CD4-positive, alpha-beta T cell treated with Interferon alpha-2 for 1 hour (primary cell): ENCODE measurements around the gene ZNF462.

ENCODE experiments used
- DNase-seq, 2 donors: peaks; one replicate each; pipeline ENCODE4 v3.0.0-alpha.2; 2020 to 2022

ZNF462 gene

GRCh38 chr9:107018861-107019545 lies 156.0 kb downstream of the ZNF462 start:
- no peak for DNase-seq

GRCh38 chr9:107020040-107020530 lies 157.1 kb downstream of the ZNF462 start:
- no peak for DNase-seq

GRCh38 chr9:107024193-107024592 lies 161.2 kb downstream of the ZNF462 start:
- DNase-seq = no peak

GRCh38 chr9:107025260-107026035 lies 162.5 kb downstream of the ZNF462 start:
- no peak for DNase-seq

- no peak for DNase-seq
Observed at GRCh38 chr9:107029146-107029545, 166.2 kb downstream of the ZNF462 start.

- no peak for DNase-seq
Observed at GRCh38 chr9:107033966-107034365, 171.0 kb downstream of the ZNF462 start.

- no peak for DNase-seq
Observed at GRCh38 chr9:107034831-107035230, 171.9 kb downstream of the ZNF462 start.

GRCh38 chr9:107036367-107036766 lies 173.4 kb downstream of the ZNF462 start:
- DNase-seq = no peak

- DNase-seq = no peak
Observed at GRCh38 chr9:107039542-107039941, 176.6 kb downstream of the ZNF462 start.

GRCh38 chr9:107042606-107043005 lies 179.6 kb downstream of the ZNF462 start:
- DNase-seq = no peak

- DNase-seq = no peak
Observed at GRCh38 chr9:107043886-107044285, 180.9 kb downstream of the ZNF462 start.

- DNase-seq = no peak
Observed at GRCh38 chr9:107044872-107045271, 181.9 kb downstream of the ZNF462 start.

GRCh38 chr9:107046692-107047091 lies 183.7 kb downstream of the ZNF462 start:
- DNase-seq = no peak

GRCh38 chr9:107049046-107049802 lies 186.3 kb downstream of the ZNF462 start:
- DNase-seq = no peak

- DNase-seq = no peak
Observed at GRCh38 chr9:107049803-107050184, 186.8 kb downstream of the ZNF462 start.

- DNase-seq = no peak
Observed at GRCh38 chr9:107051392-107051791, 188.4 kb downstream of the ZNF462 start.

GRCh38 chr9:107054146-107054545 lies 191.2 kb downstream of the ZNF462 start:
- no peak for DNase-seq

- DNase-seq = no peak
Observed at GRCh38 chr9:107059220-107059619, 196.3 kb downstream of the ZNF462 start.

GRCh38 chr9:107060062-107060461 lies 197.1 kb downstream of the ZNF462 start:
- DNase-seq = no peak
